ENCODE results near the gene SPATA6L. TPM values are rescaled to one million over a fixed set of nuclear protein-coding genes. Genes with fewer than 3 reads are reported as not detected.
"Not testable (repeated sequence)": the region's sequence is repeated elsewhere in the genome, so short reads cannot be mapped to it uniquely, and the experiment has no call there.

SPATA6L gene
- total RNA-seq, 1 donor from 2014 or later, result 0.59 TPM

- no peak for TF ChIP-seq CTCF (IDR thresholded peaks at IDR 0.05; ENCODE audit: partially characterized antibody, unreplicated experiment)
- DNase-seq, result no peak
- H3K4me3 Mint-ChIP-seq (ENCODE audit: unreplicated experiment), result no peak overlapping the region
- H3K27me3 Mint-ChIP-seq (ENCODE audit: unreplicated experiment), result peaks cover 2% of the 10 kb centered on the region
- H3K27ac Mint-ChIP-seq (ENCODE audit: unreplicated experiment), result no peak overlapping the region
- no peaks in the 10 kb centered on the region for H3K4me1 Mint-ChIP-seq (ENCODE audit: low read depth, unreplicated experiment)
- no peaks in the 10 kb centered on the region for H3K36me3 Mint-ChIP-seq (ENCODE audit: unreplicated experiment)
- H3K9me3 Mint-ChIP-seq (ENCODE audit: unreplicated experiment), result no peaks in the 10 kb centered on the region
Observed at GRCh38 chr9:4617752-4618151, 48.5 kb downstream of the SPATA6L start.

- no peak for DNase-seq
- Mint-ChIP-seq H3K4me3 (ENCODE audit: unreplicated experiment) (no peak overlapping the region), H3K4me1 (ENCODE audit: low read depth, unreplicated experiment) (no peaks in the 10 kb centered on the region), H3K27me3 (ENCODE audit: unreplicated experiment) (peaks cover 7% of the 10 kb centered on the region), H3K9me3 (ENCODE audit: unreplicated experiment) (no peaks in the 10 kb centered on the region), H3K27ac (ENCODE audit: unreplicated experiment) (no peak overlapping the region), H3K36me3 (ENCODE audit: unreplicated experiment) (no peaks in the 10 kb centered on the region)
- no peak for TF ChIP-seq CTCF (IDR thresholded peaks at IDR 0.05; ENCODE audit: partially characterized antibody, unreplicated experiment)
Observed at GRCh38 chr9:4615778-4616177, 50.5 kb downstream of the SPATA6L start.

- Mint-ChIP-seq H3K4me3 (ENCODE audit: unreplicated experiment) (no peak overlapping the region), H3K27me3 (ENCODE audit: unreplicated experiment) (peaks cover 5% of the 10 kb centered on the region), H3K4me1 (ENCODE audit: low read depth, unreplicated experiment) (no peaks in the 10 kb centered on the region), H3K27ac (ENCODE audit: unreplicated experiment) (no peak overlapping the region), H3K9me3 (ENCODE audit: unreplicated experiment) (no peaks in the 10 kb centered on the region), H3K36me3 (ENCODE audit: unreplicated experiment) (no peaks in the 10 kb centered on the region)
- no peak for DNase-seq
- TF ChIP-seq CTCF (IDR thresholded peaks at IDR 0.05; ENCODE audit: partially characterized antibody, unreplicated experiment), result no peak
Observed at GRCh38 chr9:4615251-4615650, 51.0 kb downstream of the SPATA6L start.

GRCh38 chr9:4614627-4615026 lies 51.7 kb downstream of the SPATA6L start:
- Mint-ChIP-seq H3K4me3 (ENCODE audit: unreplicated experiment) (no peak overlapping the region), H3K27me3 (ENCODE audit: unreplicated experiment) (peaks cover 5% of the 10 kb centered on the region), H3K4me1 (ENCODE audit: low read depth, unreplicated experiment) (no peaks in the 10 kb centered on the region), H3K9me3 (ENCODE audit: unreplicated experiment) (no peaks in the 10 kb centered on the region), H3K27ac (ENCODE audit: unreplicated experiment) (no peak overlapping the region), H3K36me3 (ENCODE audit: unreplicated experiment) (no peaks in the 10 kb centered on the region)
- DNase-seq, result no peak
- TF ChIP-seq CTCF (IDR thresholded peaks at IDR 0.05; ENCODE audit: partially characterized antibody, unreplicated experiment), result no peak

- H3K27me3 Mint-ChIP-seq (ENCODE audit: unreplicated experiment); H3K4me1 Mint-ChIP-seq (ENCODE audit: low read depth, unreplicated experiment); DNase-seq; H3K36me3 Mint-ChIP-seq (ENCODE audit: unreplicated experiment); H3K9me3 Mint-ChIP-seq (ENCODE audit: unreplicated experiment); H3K27ac Mint-ChIP-seq (ENCODE audit: unreplicated experiment); H3K4me3 Mint-ChIP-seq (ENCODE audit: unreplicated experiment): not testable (repeated sequence)
Observed at GRCh38 chr9:4606033-4606432, 60.2 kb downstream of the SPATA6L start.

- Mint-ChIP-seq H3K36me3 (ENCODE audit: unreplicated experiment) (no peaks in the 10 kb centered on the region), H3K27ac (ENCODE audit: unreplicated experiment) (no peak overlapping the region), H3K27me3 (ENCODE audit: unreplicated experiment) (no peaks in the 10 kb centered on the region), H3K9me3 (ENCODE audit: unreplicated experiment) (peaks cover 2% of the 10 kb centered on the region), H3K4me3 (ENCODE audit: unreplicated experiment) (no peak overlapping the region), H3K4me1 (ENCODE audit: low read depth, unreplicated experiment) (no peaks in the 10 kb centered on the region)
- peak; percentile 85 for TF ChIP-seq CTCF (IDR thresholded peaks at IDR 0.05; ENCODE audit: partially characterized antibody, unreplicated experiment)
- DNase-seq, result peak; percentile 46
Observed at GRCh38 chr9:4604678-4605095, 61.6 kb downstream of the SPATA6L start.
